Activated naive CD4-positive, alpha-beta T cell treated with Interleukin-2 at 50 U/mL for 16 hours (primary cell): Measurements from ENCODE around the gene GLRA3.
"Not testable (repeated sequence)": the region's sequence is repeated elsewhere in the genome, so short reads cannot be mapped to it uniquely, and the experiment has no call there.

Experiments used
- DNase-seq: peaks from one replicate; pipeline ENCODE4 v3.0.0-alpha.2; 2020

The GLRA3 gene

GRCh38 chr4:174828845-174829701 lies at the start of gene GLRA3:
TSS of gene GLRA3 (minus strand) at chr4:174829247. CDS start at chr4:174828811, 436 bp downstream.
- no peak for DNase-seq

GRCh38 chr4:174874898-174875297 lies 45.9 kb upstream of the GLRA3 start:
- no peak for DNase-seq

- DNase-seq: no peak
Measured at GRCh38 chr4:174873931-174874330, 44.9 kb upstream of the GLRA3 start.

GRCh38 chr4:174873146-174873545 lies 44.1 kb upstream of the GLRA3 start:
- not testable (repeated sequence) for DNase-seq

GRCh38 chr4:174871407-174871806 lies 42.4 kb upstream of the GLRA3 start:
- DNase-seq: no peak

GRCh38 chr4:174870311-174870710 lies 41.3 kb upstream of the GLRA3 start:
- DNase-seq: no peak

- DNase-seq: no peak
Measured at GRCh38 chr4:174869339-174869738, 40.3 kb upstream of the GLRA3 start.

- no peak for DNase-seq
Measured at GRCh38 chr4:174867903-174868302, 38.9 kb upstream of the GLRA3 start.

GRCh38 chr4:174865418-174865985 lies 36.5 kb upstream of the GLRA3 start:
- no peak for DNase-seq

- DNase-seq: no peak
Measured at GRCh38 chr4:174864031-174864430, 35.0 kb upstream of the GLRA3 start.

GRCh38 chr4:174860588-174860987 lies 31.5 kb upstream of the GLRA3 start:
- DNase-seq: no peak

GRCh38 chr4:174859904-174860303 lies 30.9 kb upstream of the GLRA3 start:
- no peak for DNase-seq

GRCh38 chr4:174856926-174857800 lies 28.1 kb upstream of the GLRA3 start:
- no peak for DNase-seq

GRCh38 chr4:174855050-174855449 lies 26.0 kb upstream of the GLRA3 start:
- DNase-seq: no peak

GRCh38 chr4:174853629-174854028 lies 24.6 kb upstream of the GLRA3 start:
- DNase-seq: no peak

- DNase-seq: no peak
Measured at GRCh38 chr4:174848596-174848995, 19.5 kb upstream of the GLRA3 start.

GRCh38 chr4:174847801-174848427 lies 18.9 kb upstream of the GLRA3 start:
- DNase-seq: no peak

- DNase-seq: no peak
Measured at GRCh38 chr4:174835536-174835935, 6.5 kb upstream of the GLRA3 start.

- no peak for DNase-seq
Measured at GRCh38 chr4:174834477-174834876, 5.4 kb upstream of the GLRA3 start.

GRCh38 chr4:174826660-174827059 lies 2.4 kb downstream of the GLRA3 start:
- no peak for DNase-seq

GRCh38 chr4:174815282-174815681 lies 13.8 kb downstream of the GLRA3 start:
- DNase-seq: no peak

- no peak for DNase-seq
Measured at GRCh38 chr4:174813292-174813691, 15.8 kb downstream of the GLRA3 start.

- no peak for DNase-seq
Measured at GRCh38 chr4:174810834-174811233, 18.2 kb downstream of the GLRA3 start.
